GM15510 (cell line): Measurements from ENCODE around the gene DPEP2NB.

Source experiments
- POLR2A ChIP-seq: IDR thresholded peaks from 3 replicates; pipeline ENCODE4 v1.6.1; 2011; ENCODE audit warnings: borderline replicate concordance; ENCODE audit not compliant: insufficient read length; ENCODE audit errors: extremely low read depth

DPEP2NB gene, protein sequence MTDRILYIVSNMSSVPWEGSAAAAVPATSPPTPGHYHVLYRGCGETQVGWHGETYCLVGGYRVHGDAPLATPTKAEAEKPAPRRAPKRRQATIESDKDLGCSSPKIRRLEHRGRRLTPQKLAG

DNA sequence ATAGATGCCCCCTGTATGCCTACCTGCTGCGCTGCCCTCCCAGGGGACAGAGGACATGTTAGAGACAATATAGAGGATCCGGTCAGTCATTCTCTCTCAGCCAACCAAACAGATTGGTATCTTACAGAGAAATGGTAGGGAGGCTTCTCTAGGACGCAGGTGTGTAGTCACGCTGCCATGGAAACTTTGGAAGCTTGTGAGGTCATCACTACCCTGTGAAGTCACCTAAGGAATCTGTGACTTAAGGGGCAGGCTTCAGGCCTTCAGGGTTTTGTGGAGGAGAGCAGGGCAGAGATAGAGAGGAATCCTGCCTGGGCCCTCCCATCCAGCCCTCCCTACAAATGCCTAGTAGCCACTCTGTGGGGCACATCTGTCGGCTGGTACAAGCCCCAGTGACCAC lies at the start of gene DPEP2NB:
DPEP2NB (minus strand) TSS at position 231 of the 400 bp plus-strand sequence; CDS start at position 90, 141 bp downstream.
- no peak for TF ChIP-seq POLR2A

DNA sequence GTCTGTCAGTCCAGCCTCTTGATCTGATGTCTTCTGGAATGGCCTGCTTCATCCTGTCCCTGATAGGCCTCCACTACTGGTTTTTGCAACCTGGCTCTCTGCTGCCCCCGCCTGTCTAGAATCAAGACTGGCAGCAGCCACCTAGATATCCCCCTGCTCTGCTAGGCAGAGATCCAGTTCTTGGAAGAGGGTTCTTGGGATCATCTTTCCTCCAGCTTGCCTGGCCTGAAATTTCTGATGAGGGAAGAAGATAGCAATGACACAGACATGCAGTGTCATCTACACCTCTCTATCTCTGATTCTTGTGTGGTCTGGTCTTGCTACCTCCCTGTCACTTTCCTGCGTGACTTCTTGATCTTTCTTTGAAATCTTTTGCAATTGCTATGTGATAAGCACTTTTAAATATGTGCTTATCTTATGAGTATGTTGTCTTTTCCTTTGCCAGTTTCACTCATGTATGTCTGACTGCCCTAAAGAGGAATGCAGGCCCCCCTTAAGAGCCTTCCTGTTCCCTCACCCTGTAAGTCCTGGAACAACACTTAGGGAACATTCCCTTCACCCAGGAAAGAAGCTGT lies 49.2 kb upstream of the DPEP2NB start:
- no peak for TF ChIP-seq POLR2A

DNA sequence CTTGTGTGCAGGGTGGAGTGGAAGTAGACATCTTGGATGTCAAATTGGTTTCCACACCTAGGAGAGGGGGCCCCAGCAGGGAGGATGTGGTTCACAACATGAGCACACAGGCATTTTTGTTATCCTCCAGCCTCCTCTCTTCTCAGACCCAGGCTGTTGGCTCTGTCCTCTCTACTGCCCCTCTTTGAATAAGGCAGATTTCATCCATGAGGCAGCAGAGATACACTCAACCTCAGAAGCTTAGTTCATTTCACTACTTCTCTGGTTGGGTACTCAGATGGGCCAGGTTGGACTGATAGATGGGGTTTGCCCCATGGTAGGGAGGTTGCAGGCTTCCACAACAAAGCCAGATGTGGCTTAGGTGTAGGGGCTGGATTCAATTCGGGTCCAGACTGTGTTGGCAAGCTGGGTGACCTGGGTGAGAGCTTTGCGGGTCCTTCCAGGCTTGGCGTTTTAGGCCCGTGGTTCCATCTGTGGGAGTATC lies 47.2 kb upstream of the DPEP2NB start:
- TF ChIP-seq POLR2A = no peak

DNA sequence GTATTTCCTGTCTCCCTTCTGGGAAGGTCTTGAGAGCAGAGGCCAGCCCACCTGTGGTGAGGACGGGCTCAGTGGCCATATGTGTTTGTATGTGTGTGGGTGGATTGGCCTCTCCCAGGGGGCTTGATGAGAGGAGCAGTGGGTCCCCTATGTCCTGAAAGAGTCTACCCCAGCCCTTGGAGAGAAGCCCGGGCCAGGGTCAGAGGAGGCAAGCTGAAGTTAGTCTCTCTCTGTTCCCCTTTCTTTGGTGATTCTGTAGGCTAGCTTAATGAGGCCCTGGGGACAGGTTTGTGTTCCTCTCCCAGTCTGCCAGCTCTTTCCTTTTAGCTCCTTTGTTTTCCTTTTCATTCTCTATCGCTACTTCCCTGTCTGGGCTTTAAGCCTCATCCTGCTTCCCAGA lies 45.7 kb upstream of the DPEP2NB start:
- no peak for TF ChIP-seq POLR2A

DNA sequence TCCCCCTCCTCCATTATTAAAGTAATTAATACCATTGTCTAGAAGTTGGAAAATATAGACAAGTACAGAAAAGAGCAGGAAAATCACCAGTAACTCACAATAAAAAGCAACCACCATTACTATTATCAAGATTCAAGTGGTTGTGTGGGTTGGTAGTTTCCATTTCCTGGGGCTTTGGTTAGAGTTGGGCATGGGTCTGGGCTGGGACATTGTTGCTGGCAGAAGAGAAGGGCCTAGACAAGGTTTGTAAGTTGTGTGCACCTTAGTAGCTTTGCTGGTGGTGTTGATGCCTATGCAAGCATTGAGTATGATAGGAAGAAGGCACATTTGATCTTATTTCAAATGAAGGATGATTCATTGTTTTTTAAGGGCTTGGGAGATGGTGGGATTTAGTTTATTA lies 44.1 kb upstream of the DPEP2NB start:
- TF ChIP-seq POLR2A = no peak

GRCh38 chr16:68055395-68055794 lies 39.7 kb upstream of the DPEP2NB start:
- TF ChIP-seq POLR2A = no peak

GRCh38 chr16:68049449-68049848 lies 33.7 kb upstream of the DPEP2NB start:
- no peak for TF ChIP-seq POLR2A

DNA sequence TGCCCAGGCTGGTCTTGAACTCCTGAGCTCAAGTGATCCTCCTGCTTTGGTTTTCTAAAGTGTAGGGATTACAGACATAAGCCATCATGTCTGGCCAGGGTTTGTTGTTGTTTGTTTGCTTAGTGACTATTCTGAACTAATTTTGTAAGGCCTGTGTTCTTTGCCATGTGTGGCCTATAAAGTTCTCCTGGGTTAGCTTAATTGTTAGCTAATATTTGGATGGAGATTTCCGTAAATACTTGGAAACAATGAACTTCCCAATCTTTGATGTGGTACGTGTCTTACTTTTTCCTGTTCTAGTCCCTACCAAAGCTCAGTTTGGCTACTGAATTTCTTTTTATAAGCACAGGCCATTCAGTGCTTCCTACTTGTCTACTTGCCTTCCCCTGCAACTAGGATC lies 32.3 kb upstream of the DPEP2NB start:
- no peak for TF ChIP-seq POLR2A

GRCh38 chr16:68046106-68046505 lies 30.4 kb upstream of the DPEP2NB start:
- no peak for TF ChIP-seq POLR2A

- no peak for TF ChIP-seq POLR2A
Measured at GRCh38 chr16:68041783-68042182, 26.1 kb upstream of the DPEP2NB start.

- no peak for TF ChIP-seq POLR2A
Measured at GRCh38 chr16:68040506-68041288, 25.0 kb upstream of the DPEP2NB start.

DNA sequence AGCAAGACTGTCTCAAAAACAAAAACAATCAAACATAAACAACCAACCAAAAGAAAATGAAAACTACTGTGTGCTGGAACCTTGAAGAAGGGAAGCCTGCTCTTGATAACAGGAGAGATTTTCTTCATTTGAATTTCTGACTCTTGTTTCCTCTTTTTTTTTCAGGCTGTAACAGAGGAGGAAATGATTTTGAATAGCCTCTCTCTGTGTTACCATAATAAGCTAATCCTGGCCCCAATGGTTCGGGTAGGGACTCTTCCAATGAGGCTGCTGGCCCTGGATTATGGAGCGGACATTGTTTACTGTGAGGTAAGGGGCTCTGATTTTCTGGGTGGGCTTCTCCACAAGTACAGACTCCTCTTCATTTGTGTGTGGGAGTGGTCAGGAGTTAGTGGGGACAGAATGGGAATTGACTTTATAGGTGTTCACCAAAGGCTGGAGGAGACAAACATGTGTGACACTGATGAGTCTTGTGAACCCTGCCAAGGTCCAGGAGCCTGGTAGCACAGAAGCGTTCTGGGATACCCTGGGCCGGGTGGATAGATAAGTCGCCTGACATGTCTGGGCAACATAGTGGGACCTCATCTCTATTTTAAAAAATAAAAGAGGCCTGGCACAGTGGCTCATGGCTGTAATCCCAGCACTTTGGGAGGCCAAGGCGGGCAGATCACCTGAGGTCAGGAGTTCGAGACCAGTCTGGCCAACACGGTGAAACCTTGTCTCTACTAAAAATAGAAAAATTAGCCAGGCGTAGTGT lies 22.3 kb upstream of the DPEP2NB start:
- no peak for TF ChIP-seq POLR2A

DNA sequence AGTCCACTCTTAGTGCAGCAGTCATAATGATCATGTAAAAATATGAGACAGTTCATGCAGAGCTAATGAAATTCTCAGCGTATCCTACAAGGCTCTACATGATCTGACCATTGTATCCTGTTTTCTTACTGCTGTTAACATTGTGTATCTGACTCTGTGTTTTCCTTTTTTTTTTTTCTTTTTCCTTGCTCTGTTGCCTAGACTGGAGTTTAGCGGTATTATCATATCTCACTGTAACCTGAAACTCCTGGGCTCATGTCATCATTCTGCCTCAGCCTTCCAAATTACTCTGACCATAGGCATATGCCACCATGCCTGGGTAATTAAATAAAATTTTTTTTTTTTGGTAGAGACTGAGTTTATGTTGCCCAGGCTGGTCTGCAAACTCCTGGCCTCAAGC lies 19.5 kb upstream of the DPEP2NB start:
- TF ChIP-seq POLR2A = no peak

- TF ChIP-seq POLR2A = no peak
Measured at GRCh38 chr16:68033101-68033500, 17.4 kb upstream of the DPEP2NB start.

- no peak for TF ChIP-seq POLR2A
Measured at GRCh38 chr16:68031951-68032350, 16.2 kb upstream of the DPEP2NB start.
